ENCODE results near the gene PRDM7.
A peak's percentile ranks its signal among the peaks of the same experiment; 100 is the strongest.

Gene PRDM7

GRCh38 chr16:90023078-90023447 lies 54.1 kb downstream of the PRDM7 start:
- no peak for TF ChIP-seq CTCF (IDR thresholded peaks at IDR 0.05)
- peak overlapping the region; percentile 62 to 68 for H3K4me3 ChIP-seq (ENCODE audit: low read depth in 1 of 2, low read length in 1 of 2)
- no peak overlapping the region for H3K27ac ChIP-seq
- H3K4me1 ChIP-seq (ENCODE audit: control insufficient read depth in 1 of 2, insufficient read depth in 1 of 2, low read depth in 1 of 2, low read length in 1 of 2): peaks cover 38 to 52% of the 10 kb centered on the region in 2 experiments
- H3K27me3 ChIP-seq: peaks cover 28% of the 10 kb centered on the region
- H3K9me3 ChIP-seq: no peaks in the 10 kb centered on the region
- no peaks in the 10 kb centered on the region for H3K36me3 ChIP-seq

- no peak for TF ChIP-seq CTCF (IDR thresholded peaks at IDR 0.05)
- Histone ChIP-seq H3K4me1 (ENCODE audit: control insufficient read depth in 1 of 2, insufficient read depth in 1 of 2, low read depth in 1 of 2, low read length in 1 of 2) (peaks cover 38 to 52% of the 10 kb centered on the region in 2 experiments), H3K4me3 (ENCODE audit: low read depth in 1 of 2, low read length in 1 of 2) (peak overlapping the region; percentile 62 to 68), H3K9me3 (no peaks in the 10 kb centered on the region), H3K27me3 (peaks cover 34% of the 10 kb centered on the region), H3K27ac (peak overlapping the region; percentile 1), H3K36me3 (no peaks in the 10 kb centered on the region)
Observed at GRCh38 chr16:90022209-90023077, 54.7 kb downstream of the PRDM7 start.

- Histone ChIP-seq H3K4me3 (ENCODE audit: low read depth in 1 of 2, low read length in 1 of 2) (no peak overlapping the region), H3K9me3 (no peaks in the 10 kb centered on the region), H3K36me3 (no peaks in the 10 kb centered on the region), H3K4me1 (ENCODE audit: control insufficient read depth in 1 of 2, insufficient read depth in 1 of 2, low read depth in 1 of 2, low read length in 1 of 2) (peaks cover 32 to 44% of the 10 kb centered on the region in 2 experiments), H3K27me3 (peaks cover 50% of the 10 kb centered on the region), H3K27ac (peak overlapping the region; percentile 25)
- no peak for TF ChIP-seq CTCF (IDR thresholded peaks at IDR 0.05)
Observed at GRCh38 chr16:90020838-90021382, 56.2 kb downstream of the PRDM7 start.

GRCh38 chr16:90020260-90020837 lies 56.8 kb downstream of the PRDM7 start:
- H3K36me3 ChIP-seq: no peaks in the 10 kb centered on the region
- H3K27ac ChIP-seq: no peak overlapping the region
- no peak overlapping the region for H3K4me3 ChIP-seq (ENCODE audit: low read depth in 1 of 2, low read length in 1 of 2)
- H3K27me3 ChIP-seq: peaks cover 55% of the 10 kb centered on the region
- H3K4me1 ChIP-seq (ENCODE audit: control insufficient read depth in 1 of 2, insufficient read depth in 1 of 2, low read depth in 1 of 2, low read length in 1 of 2): peaks cover 31 to 43% of the 10 kb centered on the region in 2 experiments
- no peaks in the 10 kb centered on the region for H3K9me3 ChIP-seq
- TF ChIP-seq CTCF (IDR thresholded peaks at IDR 0.05): no peak

GRCh38 chr16:90019543-90020259 lies 57.4 kb downstream of the PRDM7 start:
- Histone ChIP-seq H3K4me3 (ENCODE audit: low read depth in 1 of 2, low read length in 1 of 2) (peak overlapping the region; percentile 35 to 61), H3K27me3 (peaks cover 60% of the 10 kb centered on the region), H3K9me3 (no peaks in the 10 kb centered on the region), H3K27ac (no peak overlapping the region), H3K36me3 (no peaks in the 10 kb centered on the region), H3K4me1 (ENCODE audit: control insufficient read depth in 1 of 2, insufficient read depth in 1 of 2, low read depth in 1 of 2, low read length in 1 of 2) (peaks cover 31 to 43% of the 10 kb centered on the region in 2 experiments)
- peak; percentile 26 for TF ChIP-seq CTCF (IDR thresholded peaks at IDR 0.05)

All from neutrophil (primary cell).